HG03558 (cell line): Measurements from ENCODE around the gene NAT8L.

Experiments used
- ATAC-seq: cut with Tn5 transposase; IDR thresholded peaks from one replicate; pipeline ENCODE4 v1.9.1; 2021; ENCODE audit warnings: moderate number of reproducible peaks; ENCODE audit not compliant: unreplicated experiment; ENCODE audit errors: extremely low read depth

The NAT8L gene

GRCh38 chr4:2044542-2045517, 14.3 kb upstream of the NAT8L start:
- ATAC-seq, result no peak

- ATAC-seq, result no peak
Observed at GRCh38 chr4:2045518-2045951, 13.6 kb upstream of the NAT8L start.

GRCh38 chr4:2046031-2046961, 12.8 kb upstream of the NAT8L start:
- no peak for ATAC-seq

DNA sequence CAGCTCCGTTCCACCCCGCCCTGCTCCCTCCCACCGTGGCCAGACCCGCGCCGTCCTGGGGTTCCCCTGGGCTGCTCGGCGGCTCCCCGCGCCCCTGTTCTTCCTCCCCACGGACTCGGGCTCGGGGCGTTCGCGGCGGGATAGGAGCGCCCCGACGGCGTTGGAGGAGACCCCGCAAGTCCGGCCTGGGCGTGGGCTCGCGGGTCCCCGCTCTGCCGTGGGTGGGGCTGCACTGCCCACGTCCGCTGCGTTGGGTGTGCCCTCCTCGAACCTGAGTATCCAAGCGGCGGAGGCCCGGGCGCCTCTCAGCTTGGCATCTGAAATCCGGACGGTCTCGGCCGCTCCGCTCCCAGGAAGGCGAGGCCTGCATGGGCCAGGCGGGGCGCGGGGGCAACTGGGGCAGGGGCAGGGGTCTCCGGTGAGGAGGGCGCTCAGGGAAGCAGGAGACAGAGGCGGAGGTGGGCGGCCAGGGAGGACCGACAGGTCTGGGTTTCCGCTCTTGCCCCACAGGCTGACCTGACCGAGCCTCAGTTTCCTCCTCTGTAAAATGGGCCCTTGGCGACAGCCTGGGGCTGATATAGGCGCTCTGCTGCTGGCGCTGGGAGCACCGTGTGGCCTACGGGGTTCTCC, 12.0 kb upstream of the NAT8L start:
- no peak for ATAC-seq

GRCh38 chr4:2047781-2048581, 11.1 kb upstream of the NAT8L start:
- ATAC-seq, result no peak

DNA sequence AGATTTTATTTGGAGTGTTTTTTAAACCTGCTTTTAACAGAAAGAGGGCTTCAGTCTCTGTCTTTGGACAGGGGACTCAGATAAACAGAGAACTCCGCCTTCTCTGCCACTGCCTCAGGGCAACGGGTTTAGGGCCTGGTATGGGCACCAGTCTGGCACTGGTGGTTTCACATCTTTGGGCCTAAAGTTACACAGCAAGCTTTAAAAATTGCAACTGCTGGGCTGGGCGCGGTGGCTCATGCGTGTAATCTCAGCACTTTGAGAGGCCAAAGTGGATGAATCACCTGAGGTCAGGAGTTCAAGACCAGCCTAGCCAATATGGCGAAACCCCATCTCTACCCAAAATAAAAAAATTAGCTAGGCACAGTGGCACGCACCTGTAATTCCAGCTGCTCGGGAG, 10.3 kb upstream of the NAT8L start:
- no peak for ATAC-seq

- ATAC-seq, result no peak
Observed at GRCh38 chr4:2049381-2049780, 9.7 kb upstream of the NAT8L start.

DNA sequence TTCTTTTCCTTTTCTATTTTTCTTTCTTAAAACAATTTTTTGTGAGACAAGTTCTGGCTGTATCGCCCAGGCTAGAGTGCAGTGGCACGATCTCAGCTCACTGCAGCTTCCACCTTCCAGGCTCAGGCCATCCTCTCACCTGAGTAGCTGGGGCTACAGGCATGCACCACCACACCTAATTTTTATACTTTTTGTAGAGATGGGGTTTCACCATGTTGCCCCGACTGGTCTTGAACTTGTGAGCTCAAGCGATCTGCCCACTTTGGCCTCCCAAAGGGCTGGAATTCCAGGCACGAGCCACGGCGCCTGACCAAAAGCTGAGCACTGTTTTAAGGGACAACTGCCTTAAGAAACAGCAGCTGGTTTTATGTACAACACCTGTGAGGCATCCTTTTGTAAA, 9.3 kb upstream of the NAT8L start:
- no peak for ATAC-seq

DNA sequence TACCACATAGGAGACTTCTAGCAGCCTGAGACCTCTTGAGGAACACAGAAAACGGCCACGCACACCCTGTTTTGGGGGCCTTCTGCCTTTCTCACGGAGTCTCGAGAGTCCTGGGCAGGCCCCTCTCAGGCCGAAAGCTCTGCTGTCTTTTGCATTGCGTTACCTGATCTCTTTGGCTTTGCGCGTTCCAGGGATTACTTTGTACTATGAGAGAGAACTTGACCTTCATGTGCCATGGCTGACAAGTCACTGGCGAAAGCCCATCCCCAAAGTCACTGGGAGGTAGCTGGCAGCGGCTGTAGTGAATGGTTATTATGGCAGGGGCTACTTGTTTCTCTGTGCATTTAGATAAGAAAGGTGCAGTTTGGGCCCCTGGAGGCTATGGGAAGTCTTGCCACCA, 8.0 kb upstream of the NAT8L start:
- ATAC-seq, result no peak

DNA sequence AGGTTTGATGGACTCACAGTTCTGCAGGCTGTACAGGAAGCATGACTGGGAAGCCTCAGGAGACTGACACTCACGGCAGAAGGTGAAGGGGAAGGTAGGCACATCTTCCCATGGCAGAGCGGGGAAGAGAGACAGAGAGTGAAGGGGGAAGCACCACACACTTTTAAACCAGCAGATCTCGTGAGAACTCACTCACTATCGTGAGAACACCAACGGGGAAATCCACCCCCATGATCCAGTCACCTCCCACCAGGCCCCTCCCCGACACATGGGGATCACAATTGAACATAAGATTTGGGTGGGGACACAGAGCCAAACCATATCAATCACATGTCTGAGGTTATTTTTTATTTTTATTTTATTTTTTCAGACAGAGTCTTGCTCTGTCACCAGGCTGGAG, 4.9 kb upstream of the NAT8L start:
- no peak for ATAC-seq

DNA sequence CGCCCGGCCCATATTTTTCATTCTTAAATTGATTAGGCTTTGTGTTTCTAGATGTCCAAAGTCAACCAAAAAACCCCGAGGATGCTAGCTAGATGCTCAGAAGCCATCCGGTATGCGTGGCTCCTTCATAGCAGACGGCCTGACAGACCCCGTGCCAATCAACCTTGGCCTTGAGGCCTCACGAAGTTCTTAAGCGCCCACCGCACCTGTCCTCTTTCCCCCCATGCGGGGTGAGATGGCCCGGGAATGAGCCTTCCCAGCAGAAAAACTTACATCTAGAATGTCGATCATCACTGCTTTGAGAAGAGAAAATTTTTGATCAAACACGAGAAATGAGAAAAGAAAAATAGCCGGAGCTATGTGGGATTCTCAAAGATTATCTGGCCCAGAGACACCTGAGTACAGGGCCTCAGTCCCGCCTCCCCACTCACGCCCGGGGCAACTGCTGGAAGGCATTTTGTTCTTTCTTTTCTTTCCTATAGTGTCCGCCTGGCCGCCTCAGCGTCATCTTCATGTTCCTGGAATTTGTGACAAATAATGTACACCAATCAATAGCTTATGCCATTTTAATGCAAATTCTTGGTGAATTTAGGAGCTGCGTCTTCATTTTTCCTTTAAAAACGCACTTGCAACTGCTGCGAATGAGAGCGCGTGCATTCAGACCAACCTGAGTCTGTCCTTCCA, 1.6 kb upstream of the NAT8L start:
- ATAC-seq, result no peak

DNA sequence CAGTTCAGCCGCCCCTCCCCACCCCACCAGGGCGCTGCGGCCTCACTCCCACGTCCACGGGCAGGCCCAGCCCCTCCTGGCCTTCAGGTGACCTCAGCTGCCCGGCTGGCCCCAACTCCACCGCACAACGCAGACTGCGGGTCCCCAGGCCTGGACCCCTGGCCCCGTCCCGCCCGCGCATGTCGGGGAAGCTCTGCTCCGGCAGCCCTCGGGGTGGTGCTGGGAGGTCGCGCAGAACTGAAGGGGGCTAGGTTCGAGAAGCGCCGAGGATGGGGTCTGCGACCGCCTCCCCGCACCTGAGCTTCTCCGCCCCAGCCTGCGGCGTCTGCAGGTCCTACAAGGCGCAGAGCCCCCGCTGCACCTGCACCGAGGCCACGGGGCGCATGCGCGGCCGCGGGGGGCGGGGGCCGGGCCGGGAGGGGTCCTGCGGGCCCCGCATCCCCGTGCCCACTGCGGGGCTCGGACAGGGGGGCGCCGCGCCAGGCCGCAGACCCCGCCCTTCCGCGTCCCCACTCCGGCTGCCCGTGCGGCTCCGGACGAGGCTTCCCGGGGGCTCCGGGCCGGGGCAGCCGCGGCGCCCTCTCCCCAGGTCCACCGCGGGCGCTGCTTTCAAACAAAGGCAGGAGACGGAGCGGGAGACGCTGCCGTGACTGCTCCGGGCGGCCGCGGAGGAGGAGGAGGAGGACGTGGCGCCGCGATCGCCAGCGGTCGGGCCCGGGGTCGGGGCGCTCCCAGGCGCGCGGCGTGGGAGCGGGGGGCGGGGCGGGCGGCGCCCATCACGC, 672 bp upstream of the NAT8L start:
- ATAC-seq, result no peak

- no peak for ATAC-seq
Observed at GRCh38 chr4:2059726-2060602, 837 bp downstream of the NAT8L start.

DNA sequence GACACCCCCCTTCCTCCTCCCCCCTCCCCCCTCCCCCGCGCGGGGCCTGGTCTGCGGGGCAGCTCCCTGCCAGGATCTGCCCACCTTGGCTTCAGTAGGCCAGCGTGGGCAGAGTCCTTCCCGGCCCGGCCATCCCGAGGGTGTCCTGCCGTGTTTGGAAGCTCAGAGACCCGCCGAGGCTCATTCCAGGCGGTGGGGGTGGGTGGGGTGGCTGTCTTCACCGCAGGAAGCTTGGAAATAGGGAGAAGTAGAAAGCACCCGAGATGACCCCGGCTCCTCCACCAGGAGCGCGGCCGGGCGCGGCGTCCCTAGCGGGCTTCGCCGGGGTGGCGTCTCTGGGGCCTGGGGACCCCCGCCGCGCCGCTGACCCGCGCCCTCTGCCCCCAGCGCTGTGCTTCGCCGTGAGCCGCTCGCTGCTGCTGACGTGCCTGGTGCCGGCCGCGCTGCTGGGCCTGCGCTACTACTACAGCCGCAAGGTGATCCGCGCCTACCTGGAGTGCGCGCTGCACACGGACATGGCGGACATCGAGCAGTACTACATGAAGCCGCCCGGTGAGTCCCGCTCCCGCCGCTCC, 1.6 kb downstream of the NAT8L start:
- no peak for ATAC-seq

DNA sequence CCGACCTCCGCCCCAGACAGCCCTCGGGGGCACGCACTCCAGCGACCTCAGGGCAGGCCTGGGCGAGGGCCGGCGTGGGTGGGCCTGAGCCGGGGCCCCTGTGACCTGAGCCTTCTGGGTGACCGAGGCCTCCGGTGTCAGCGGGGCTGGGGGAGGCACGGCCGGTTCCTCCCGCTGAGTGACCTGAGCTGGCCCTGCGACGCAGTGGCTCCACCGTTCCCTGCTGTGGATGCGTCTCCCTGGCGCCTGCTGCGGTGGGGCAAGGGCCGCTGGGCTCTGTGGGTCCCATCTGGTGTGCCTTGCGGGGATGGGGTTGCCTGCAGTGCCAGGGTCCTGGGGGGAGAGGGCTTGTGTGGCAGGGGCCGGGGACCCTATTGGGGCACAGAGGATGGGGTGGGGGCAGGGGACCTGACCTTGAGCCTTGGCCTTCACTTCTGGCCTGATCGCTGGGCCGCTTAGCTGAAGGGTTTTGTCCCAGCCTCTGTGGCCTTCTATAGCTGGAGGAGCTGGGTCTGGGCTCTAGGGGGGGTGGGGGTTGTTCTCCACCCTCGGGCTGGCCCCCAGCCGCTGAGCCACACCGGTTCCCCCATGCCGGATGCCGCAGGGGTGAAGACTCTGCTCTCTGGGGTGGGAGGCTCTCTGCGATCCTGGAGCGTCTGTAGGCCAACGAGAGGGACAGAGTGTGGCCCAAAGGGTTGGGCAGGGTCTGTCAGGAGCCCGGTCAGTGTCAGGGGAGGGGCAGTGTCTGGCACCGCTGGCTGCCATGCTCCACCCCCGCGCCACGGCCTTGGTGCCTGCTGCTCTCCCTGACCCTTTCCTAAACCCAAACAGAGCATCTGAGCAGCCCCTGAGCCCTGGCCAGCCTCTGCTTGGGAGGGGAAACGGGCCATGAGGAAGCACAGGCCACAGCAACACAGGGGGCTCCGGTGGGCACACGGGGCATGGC, 2.3 kb downstream of the NAT8L start:
- no peak for ATAC-seq

- ATAC-seq, result no peak
Observed at GRCh38 chr4:2062168-2062807, 3.2 kb downstream of the NAT8L start.
